T-helper 2 cell treated with Interferon-gamma antibody and Interleukin-4, amounts not matched to agents 5 μg/mL and 100 μg/mL, for 36 hours (primary cell): ENCODE measurements around the gene SYN1.

Source experiments
- DNase-seq: peaks from one replicate; pipeline ENCODE4 v3.0.0; 2021; ENCODE audit warnings: low spot score
- H3K27ac Mint-ChIP-seq: one replicate; pipeline ENCODE4 v1.8.0; 2021; ENCODE audit warnings: mild to moderate bottlenecking, mixed read lengths
- H3K27me3 Mint-ChIP-seq: one replicate; pipeline ENCODE4 v1.8.0; 2021; ENCODE audit warnings: low read depth, mixed read lengths
- H3K36me3 Mint-ChIP-seq: one replicate; pipeline ENCODE4 v1.8.0; 2021; ENCODE audit warnings: low read depth, mixed read lengths
- H3K4me1 Mint-ChIP-seq: one replicate; pipeline ENCODE4 v1.8.0; 2021; ENCODE audit warnings: low read depth, mixed read lengths
- H3K4me3 Mint-ChIP-seq: one replicate; pipeline ENCODE4 v1.8.0; 2022; ENCODE audit warnings: mild to moderate bottlenecking, moderate library complexity, mixed read lengths
- H3K9me3 Mint-ChIP-seq: one replicate; pipeline ENCODE4 v1.8.0; 2021; ENCODE audit warnings: mixed read lengths

The SYN1 gene

GRCh38 chrX:47581731-47582647 is 37.7 kb downstream of the SYN1 start, which contains the start of gene TIMP1:
TSS of gene TIMP1 (plus strand) at chrX:47582436. CDS start at chrX:47583416, 980 bp downstream.
- Mint-ChIP-seq H3K4me1 (peaks cover 23% of the 10 kb centered on the region), H3K9me3 (no peaks in the 10 kb centered on the region), H3K27ac (peak within 1 kb of the TSS; percentile 84), H3K4me3 (peak within 1 kb of the TSS; percentile 78), H3K27me3 (no peaks in the 10 kb centered on the region), H3K36me3 (peaks cover 10% of the 10 kb centered on the region)
- DNase-seq = peak; percentile 84

- no peak overlapping the region for H3K27ac Mint-ChIP-seq
- H3K4me1 Mint-ChIP-seq = peaks cover 23% of the 10 kb centered on the region
- H3K9me3 Mint-ChIP-seq = no peaks in the 10 kb centered on the region
- H3K4me3 Mint-ChIP-seq = peak overlapping the region; percentile 39
- H3K27me3 Mint-ChIP-seq = no peaks in the 10 kb centered on the region
- DNase-seq = peak; percentile 45
- peaks cover 6% of the 10 kb centered on the region for H3K36me3 Mint-ChIP-seq
Measured at GRCh38 chrX:47579537-47579936, 40.1 kb downstream of the SYN1 start.

DNA sequence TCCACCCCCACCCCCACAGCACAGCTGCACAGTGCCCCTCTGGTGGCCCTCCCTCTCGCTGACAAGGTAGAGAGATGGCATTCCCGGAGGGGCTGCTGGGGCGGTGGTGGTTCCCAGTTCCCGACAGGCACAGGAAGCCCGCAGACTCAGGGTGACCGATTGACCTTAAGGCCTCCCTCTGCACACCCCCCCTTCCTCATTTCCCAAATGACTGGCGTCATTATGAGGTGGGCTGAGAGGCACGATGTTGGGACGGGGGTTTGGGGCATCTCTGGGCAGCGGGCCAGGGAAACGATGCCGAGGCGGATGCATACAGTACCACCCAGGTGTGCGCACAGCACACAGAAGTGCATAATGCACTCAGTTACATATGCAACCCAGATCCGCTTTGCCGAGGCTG is 41.0 kb downstream of the SYN1 start:
- Mint-ChIP-seq H3K36me3 (peaks cover 2% of the 10 kb centered on the region), H3K4me1 (peaks cover 19% of the 10 kb centered on the region), H3K4me3 (no peak overlapping the region), H3K27me3 (no peaks in the 10 kb centered on the region), H3K9me3 (no peaks in the 10 kb centered on the region), H3K27ac (no peak overlapping the region)
- DNase-seq = no peak

DNA sequence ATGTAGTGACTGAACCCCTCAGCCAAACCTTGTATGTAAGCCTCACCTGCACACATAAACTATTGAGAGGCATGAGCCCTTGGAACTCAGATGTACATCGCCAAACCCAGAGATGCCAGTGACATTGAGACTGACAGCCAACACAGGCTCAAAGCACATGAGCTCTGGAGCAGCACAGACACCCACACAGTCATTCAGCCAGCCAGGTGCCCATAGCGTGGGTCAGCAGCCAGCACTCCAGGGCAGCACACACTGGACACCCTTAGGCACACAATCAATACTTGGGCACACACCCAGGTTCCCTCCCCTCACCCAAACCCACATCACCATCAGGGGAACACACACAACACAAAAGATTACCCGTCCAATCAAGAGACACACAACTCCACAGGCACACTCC is 41.8 kb downstream of the SYN1 start:
- H3K36me3 Mint-ChIP-seq = peaks cover 4% of the 10 kb centered on the region
- no peaks in the 10 kb centered on the region for H3K9me3 Mint-ChIP-seq
- H3K27ac Mint-ChIP-seq = no peak overlapping the region
- no peak for DNase-seq
- H3K4me1 Mint-ChIP-seq = peaks cover 19% of the 10 kb centered on the region
- no peak overlapping the region for H3K4me3 Mint-ChIP-seq
- H3K27me3 Mint-ChIP-seq = no peaks in the 10 kb centered on the region

DNA sequence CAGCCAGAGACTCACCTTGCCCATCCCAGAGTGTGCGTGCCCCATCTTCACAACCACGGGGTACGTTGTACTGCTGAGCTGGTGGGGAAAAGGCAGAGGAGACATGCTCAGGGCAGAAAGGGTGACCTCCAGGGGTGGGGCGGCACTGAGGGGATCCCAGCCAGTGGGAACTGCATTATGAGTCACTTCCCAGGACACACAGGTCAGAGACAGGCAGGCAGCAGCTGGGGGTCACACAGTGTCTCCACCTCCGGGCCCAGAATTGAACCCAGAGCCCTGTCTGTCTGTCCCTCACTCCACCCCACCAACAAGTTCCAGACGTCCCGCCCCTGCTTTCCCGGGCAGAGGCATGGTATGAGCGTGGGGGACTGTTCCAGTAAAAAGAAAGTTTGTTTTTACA is 42.2 kb downstream of the SYN1 start:
- H3K36me3 Mint-ChIP-seq = peaks cover 4% of the 10 kb centered on the region
- H3K4me1 Mint-ChIP-seq = peaks cover 19% of the 10 kb centered on the region

DNA sequence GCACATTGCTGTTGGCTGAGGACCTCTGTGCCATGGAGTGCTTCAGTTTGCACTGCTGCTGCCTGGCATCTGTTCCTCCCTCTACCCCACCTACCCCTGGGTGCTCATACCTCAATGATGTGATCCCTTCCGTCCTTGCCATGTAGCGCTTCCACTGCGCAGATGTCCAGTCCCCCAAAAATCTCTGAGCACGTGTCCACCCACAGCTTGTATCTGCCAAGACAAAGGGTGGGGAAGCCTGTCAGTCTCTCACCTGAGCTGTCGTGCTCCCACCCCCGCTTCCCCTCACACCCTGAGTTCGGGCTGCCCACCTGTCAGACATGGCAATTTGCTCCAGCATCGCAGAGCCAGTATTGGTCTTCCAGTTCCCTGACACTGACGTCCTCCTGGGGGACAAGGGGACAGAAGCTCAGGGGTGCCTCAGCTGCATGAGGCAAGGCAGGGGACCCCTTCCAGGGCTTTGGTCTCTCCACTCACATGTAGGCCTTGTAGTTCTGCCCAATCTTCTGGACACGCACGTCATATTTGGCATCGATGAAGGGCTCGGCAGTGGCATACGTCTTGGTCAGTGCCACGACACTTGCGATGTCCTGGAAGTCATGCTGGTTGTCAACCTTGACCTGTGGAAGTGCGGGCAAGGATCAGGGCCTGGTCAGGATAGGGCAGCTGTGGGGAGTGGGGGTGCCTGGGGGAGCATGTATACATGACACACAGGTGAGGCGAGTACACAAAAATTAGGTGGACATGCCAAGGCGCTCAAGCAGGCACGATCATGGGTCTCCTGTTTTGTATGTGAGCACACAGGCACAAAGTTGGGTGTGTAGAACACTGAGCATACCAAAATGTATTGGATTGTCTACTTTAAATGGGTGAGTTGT is 43.4 kb downstream of the SYN1 start:
- Mint-ChIP-seq H3K4me1 (peaks cover 15% of the 10 kb centered on the region), H3K27ac (no peak overlapping the region), H3K9me3 (no peaks in the 10 kb centered on the region), H3K4me3 (no peak overlapping the region), H3K36me3 (peaks cover 10% of the 10 kb centered on the region), H3K27me3 (no peaks in the 10 kb centered on the region)
- no peak for DNase-seq

More for the DNA sequence above, 42.2 kb downstream of the SYN1 start:
- no peaks in the 10 kb centered on the region for H3K9me3 Mint-ChIP-seq
- H3K27me3 Mint-ChIP-seq = no peaks in the 10 kb centered on the region
- DNase-seq = no peak
- no peak overlapping the region for H3K27ac Mint-ChIP-seq
- no peak overlapping the region for H3K4me3 Mint-ChIP-seq

- no peak overlapping the region for H3K4me3 Mint-ChIP-seq
Measured at GRCh38 chrX:47574547-47575301, 44.9 kb downstream of the SYN1 start.

DNA sequence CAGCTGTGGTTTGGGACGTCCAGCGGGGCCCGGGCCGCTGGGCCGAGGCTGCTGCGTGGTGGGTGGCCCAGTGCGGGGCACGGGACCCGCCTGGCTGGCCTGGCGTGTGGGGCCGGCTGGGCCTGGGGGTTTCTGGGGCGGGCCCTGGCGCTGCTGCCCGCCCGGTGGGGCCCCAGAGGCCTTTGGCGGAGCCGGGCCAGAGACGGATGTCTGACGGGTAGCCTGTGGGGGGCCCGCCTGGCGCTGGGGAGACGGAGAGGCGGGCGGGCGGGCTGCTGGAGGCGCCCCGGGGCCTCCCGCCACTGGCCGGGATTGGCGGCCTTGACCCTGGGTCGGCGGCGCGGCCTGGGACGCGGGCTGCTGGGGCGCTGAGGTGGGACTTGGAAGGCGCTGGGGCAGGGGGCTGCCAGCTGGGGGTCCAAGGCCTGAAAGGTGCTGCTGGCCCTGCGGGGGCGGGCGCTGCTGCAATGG is 45.5 kb downstream of the SYN1 start:
- Mint-ChIP-seq H3K4me3 (no peak overlapping the region), H3K4me1 (peaks cover 9% of the 10 kb centered on the region), H3K9me3 (no peaks in the 10 kb centered on the region), H3K36me3 (peaks cover 27% of the 10 kb centered on the region), H3K27me3 (no peaks in the 10 kb centered on the region), H3K27ac (no peak overlapping the region)
- no peak for DNase-seq

More at GRCh38 chrX:47574547-47575301, 44.9 kb downstream of the SYN1 start:
- no peaks in the 10 kb centered on the region for H3K9me3 Mint-ChIP-seq
- H3K4me1 Mint-ChIP-seq = peaks cover 13% of the 10 kb centered on the region
- no peaks in the 10 kb centered on the region for H3K27me3 Mint-ChIP-seq
- DNase-seq = no peak
- no peak overlapping the region for H3K27ac Mint-ChIP-seq
- peaks cover 23% of the 10 kb centered on the region for H3K36me3 Mint-ChIP-seq

- no peak for DNase-seq
- Mint-ChIP-seq H3K9me3 (no peaks in the 10 kb centered on the region), H3K4me3 (no peak overlapping the region), H3K27me3 (no peaks in the 10 kb centered on the region), H3K4me1 (peaks cover 9% of the 10 kb centered on the region), H3K27ac (peak overlapping the region; percentile 76), H3K36me3 (peaks cover 33% of the 10 kb centered on the region)
Measured at GRCh38 chrX:47573341-47574075, 46.1 kb downstream of the SYN1 start.

- Mint-ChIP-seq H3K9me3 (no peaks in the 10 kb centered on the region), H3K4me3 (no peak overlapping the region), H3K27ac (no peak overlapping the region), H3K27me3 (no peaks in the 10 kb centered on the region), H3K4me1 (peaks cover 4% of the 10 kb centered on the region), H3K36me3 (peaks cover 36% of the 10 kb centered on the region)
- no peak for DNase-seq
Measured at GRCh38 chrX:47572773-47573340, 46.8 kb downstream of the SYN1 start.

DNA sequence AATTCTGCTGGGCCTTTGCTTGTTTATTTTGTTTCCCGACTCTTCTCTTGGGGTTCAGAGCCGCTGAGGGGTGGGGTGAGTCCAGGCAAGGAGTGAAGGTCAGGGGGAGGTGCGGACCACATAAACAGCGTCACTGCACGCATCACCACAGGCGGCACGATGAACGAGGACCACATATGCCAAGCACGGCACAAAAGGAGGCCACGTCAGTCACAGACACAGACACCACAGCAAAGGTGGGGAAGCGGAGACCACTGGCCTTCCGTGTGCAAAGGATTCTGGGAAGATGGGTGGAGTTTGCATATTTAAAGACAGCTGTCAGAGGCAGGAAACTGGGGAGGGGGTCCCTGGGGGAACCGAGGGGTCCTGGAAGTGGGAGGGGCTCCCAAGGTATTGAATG is 47.8 kb downstream of the SYN1 start:
- DNase-seq = no peak
- Mint-ChIP-seq H3K4me3 (no peak overlapping the region), H3K9me3 (no peaks in the 10 kb centered on the region), H3K27ac (no peak overlapping the region), H3K4me1 (peaks cover 4% of the 10 kb centered on the region), H3K36me3 (peaks cover 39% of the 10 kb centered on the region), H3K27me3 (no peaks in the 10 kb centered on the region)

DNA sequence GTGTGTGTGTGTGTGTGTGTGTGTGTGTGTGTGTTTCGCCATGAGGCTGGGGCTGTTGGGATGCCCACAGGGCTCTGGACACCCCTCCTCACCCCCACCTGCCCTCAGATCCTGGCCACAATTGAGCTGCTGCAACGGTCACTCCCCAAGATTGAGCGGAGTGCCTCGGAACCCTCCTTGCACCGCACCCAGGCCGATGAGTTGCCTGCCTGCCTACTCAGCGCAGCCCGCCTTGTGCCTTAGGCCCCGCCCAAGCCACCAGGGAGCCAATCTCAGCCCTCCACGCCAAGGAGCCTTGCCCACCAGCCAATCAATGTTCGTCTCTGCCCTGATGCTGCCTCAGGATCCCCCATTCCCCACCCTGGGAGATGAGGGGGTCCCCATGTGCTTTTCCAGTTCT is 48.4 kb downstream of the SYN1 start:
- Mint-ChIP-seq H3K27me3 (no peaks in the 10 kb centered on the region), H3K9me3 (no peaks in the 10 kb centered on the region), H3K36me3 (peaks cover 39% of the 10 kb centered on the region), H3K4me3 (no peak overlapping the region), H3K27ac (no peak overlapping the region), H3K4me1 (peaks cover 4% of the 10 kb centered on the region)
- DNase-seq = no peak

DNA sequence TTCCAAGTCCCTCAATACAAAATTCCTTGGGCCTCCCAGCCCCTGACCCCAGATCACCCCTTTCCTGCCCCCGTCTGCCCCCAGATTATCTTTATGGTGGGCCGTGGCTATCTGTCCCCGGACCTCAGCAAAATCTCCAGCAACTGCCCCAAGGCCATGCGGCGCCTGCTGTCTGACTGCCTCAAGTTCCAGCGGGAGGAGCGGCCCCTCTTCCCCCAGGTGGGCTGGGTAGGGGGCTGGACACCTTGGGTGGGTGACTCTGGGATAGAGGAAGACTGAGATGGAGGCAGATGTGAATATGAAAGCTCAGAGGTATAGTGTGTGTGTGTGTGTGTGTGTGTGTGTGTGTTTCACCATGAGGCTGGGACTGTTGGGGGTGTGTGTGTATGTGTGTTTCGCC is 48.9 kb downstream of the SYN1 start:
- no peak for DNase-seq
- no peaks in the 10 kb centered on the region for H3K9me3 Mint-ChIP-seq
- H3K36me3 Mint-ChIP-seq = peaks cover 41% of the 10 kb centered on the region
- no peak overlapping the region for H3K4me3 Mint-ChIP-seq
- H3K27me3 Mint-ChIP-seq = no peaks in the 10 kb centered on the region
- H3K4me1 Mint-ChIP-seq = peaks cover 4% of the 10 kb centered on the region
- no peak overlapping the region for H3K27ac Mint-ChIP-seq
